ENCODE results near the gene CXADR.

CXADR gene

GRCh38 chr21:17542371-17543011 is 29.6 kb downstream of the CXADR start:
- Histone ChIP-seq H3K4me3 (replicated peaks; ENCODE audit: insufficient read depth, low read length) (no peak overlapping the region), H3K27me3 (ENCODE audit: insufficient read depth, poor library complexity, severe bottlenecking) (no peaks in the 10 kb centered on the region), H3K27ac (replicated peaks) (no peak overlapping the region)
- TF ChIP-seq POLR2AphosphoS5 (IDR thresholded peaks at IDR 0.05; ENCODE audit: low read depth) (no peak), GABPA (IDR thresholded peaks at IDR 0.05; ENCODE audit: low read depth) (no peak), REST (IDR thresholded peaks at IDR 0.05; ENCODE audit: insufficient replicate concordance, low read depth) (no peak), SPI1 (IDR thresholded peaks at IDR 0.05; ENCODE audit: borderline replicate concordance, low read depth) (no peak)
- TF ChIP-seq, protein P1, sequence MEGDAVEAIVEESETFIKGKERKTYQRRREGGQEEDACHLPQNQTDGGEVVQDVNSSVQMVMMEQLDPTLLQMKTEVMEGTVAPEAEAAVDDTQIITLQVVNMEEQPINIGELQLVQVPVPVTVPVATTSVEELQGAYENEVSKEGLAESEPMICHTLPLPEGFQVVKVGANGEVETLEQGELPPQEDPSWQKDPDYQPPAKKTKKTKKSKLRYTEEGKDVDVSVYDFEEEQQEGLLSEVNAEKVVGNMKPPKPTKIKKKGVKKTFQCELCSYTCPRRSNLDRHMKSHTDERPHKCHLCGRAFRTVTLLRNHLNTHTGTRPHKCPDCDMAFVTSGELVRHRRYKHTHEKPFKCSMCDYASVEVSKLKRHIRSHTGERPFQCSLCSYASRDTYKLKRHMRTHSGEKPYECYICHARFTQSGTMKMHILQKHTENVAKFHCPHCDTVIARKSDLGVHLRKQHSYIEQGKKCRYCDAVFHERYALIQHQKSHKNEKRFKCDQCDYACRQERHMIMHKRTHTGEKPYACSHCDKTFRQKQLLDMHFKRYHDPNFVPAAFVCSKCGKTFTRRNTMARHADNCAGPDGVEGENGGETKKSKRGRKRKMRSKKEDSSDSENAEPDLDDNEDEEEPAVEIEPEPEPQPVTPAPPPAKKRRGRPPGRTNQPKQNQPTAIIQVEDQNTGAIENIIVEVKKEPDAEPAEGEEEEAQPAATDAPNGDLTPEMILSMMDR (IDR thresholded peaks at IDR 0.05; ENCODE audit: insufficient read depth, low read length): no peak
- DNase-seq (ENCODE audit: low read depth in 1 of 2, low spot score in 1 of 2): no peak

DNA sequence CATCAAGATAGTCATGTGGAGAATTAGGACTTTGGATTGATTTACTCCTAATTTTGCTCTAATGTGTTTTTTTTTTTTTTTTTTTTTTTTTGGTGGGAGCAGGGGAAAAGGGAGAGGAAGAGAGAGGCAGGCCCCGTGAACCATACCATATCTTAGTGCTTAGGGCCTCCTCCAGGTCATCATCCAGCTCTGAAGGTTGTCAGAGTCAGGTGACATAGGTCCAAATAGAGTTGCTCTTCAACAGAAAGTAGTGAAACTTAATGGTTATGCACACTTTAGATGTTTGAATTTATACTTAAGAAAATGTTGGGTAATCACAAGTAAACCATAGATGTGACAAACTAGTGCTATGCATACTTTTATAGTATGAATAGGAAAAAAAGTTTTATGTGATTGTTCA is 32.2 kb downstream of the CXADR start:
- H3K27me3 ChIP-seq (ENCODE audit: insufficient read depth, poor library complexity, severe bottlenecking): no peaks in the 10 kb centered on the region
- TF ChIP-seq, protein P1 (IDR thresholded peaks at IDR 0.05; ENCODE audit: insufficient read depth, low read length): no peak
- TF ChIP-seq POLR2AphosphoS5 (IDR thresholded peaks at IDR 0.05; ENCODE audit: low read depth): no peak
- no peak for TF ChIP-seq REST (IDR thresholded peaks at IDR 0.05; ENCODE audit: insufficient replicate concordance, low read depth)
- no peak overlapping the region for H3K4me3 ChIP-seq (replicated peaks; ENCODE audit: insufficient read depth, low read length)
- no peak overlapping the region for H3K27ac ChIP-seq (replicated peaks)
- no peak for DNase-seq (ENCODE audit: low read depth in 1 of 2, low spot score in 1 of 2)

- Histone ChIP-seq H3K4me3 (replicated peaks; ENCODE audit: insufficient read depth, low read length) (no peak overlapping the region), H3K27ac (replicated peaks) (no peak overlapping the region), H3K27me3 (ENCODE audit: insufficient read depth, poor library complexity, severe bottlenecking) (no peaks in the 10 kb centered on the region)
- DNase-seq (ENCODE audit: low read depth in 1 of 2, low spot score in 1 of 2): no peak
- no peak for TF ChIP-seq REST (IDR thresholded peaks at IDR 0.05; ENCODE audit: insufficient replicate concordance, low read depth)
- no peak for TF ChIP-seq SPI1 (IDR thresholded peaks at IDR 0.05; ENCODE audit: borderline replicate concordance, low read depth)
- no peak for TF ChIP-seq GABPA (IDR thresholded peaks at IDR 0.05; ENCODE audit: low read depth)
- TF ChIP-seq POLR2AphosphoS5 (IDR thresholded peaks at IDR 0.05; ENCODE audit: low read depth): no peak
- TF ChIP-seq, protein P1 (IDR thresholded peaks at IDR 0.05; ENCODE audit: insufficient read depth, low read length): no peak
Observed at GRCh38 chr21:17548262-17548661, 35.4 kb downstream of the CXADR start.

Data from HL-60 (cell line).